Right atrium auricular region (tissue), 2 donors: ENCODE results near the gene GRM7. TPM values are rescaled to one million over a fixed set of nuclear protein-coding genes. Genes with fewer than 3 reads are reported as not detected.

Experiments
- DNase-seq: peaks from one replicate; pipeline ENCODE4 v3.0.0-alpha.2; 2019; ENCODE audit warnings: low spot score
- H3K27ac ChIP-seq, 2 donors: fragments of 200-600 bp; sonication (generic); 1 replicate in 1 of 2; 2 replicates in 1 of 2; pipeline ENCODE4 v1.5.1; 2016 to 2019
- H3K27me3 ChIP-seq, 2 donors: fragments of 200-600 bp; sonication (generic); one replicate each; pipeline versions ENCODE4 v1.5.1 to v1.6.0; 2017 to 2019
- H3K36me3 ChIP-seq: fragments of 200-600 bp; sonication (generic); one replicate; pipeline ENCODE4 v1.5.1; 2016
- H3K4me1 ChIP-seq, 2 donors: fragments of 200-600 bp; sonication (generic); one replicate each; pipeline versions ENCODE4 v1.5.1 to v1.6.0; 2017 to 2019
- H3K4me3 ChIP-seq, 2 donors: fragments of 200-600 bp; sonication (generic); 1 replicate in 1 of 2; 2 replicates in 1 of 2; pipeline ENCODE4 v1.5.1; 2017 to 2019; ENCODE audit warnings: mild to moderate bottlenecking in 1 of 2, moderate library complexity in 1 of 2
- H3K9me3 ChIP-seq, 2 donors: fragments of 200-600 bp; sonication (generic); one replicate each; pipeline ENCODE4 v1.5.1; 2019
- CTCF ChIP-seq, 2 donors: fragments of 200-600 bp; sonication (generic); IDR thresholded peaks; one replicate each; pipeline ENCODE4 v1.5.1; 2019; ENCODE audit warnings: antibody characterized with exemption in 2 of 2
- total RNA-seq, 2 donors: library from RNA; depleted of rRNA; stranded (reverse); fragments of >200 nt; gene quantifications; one replicate each; pipeline ENCODE4 v1.1.0, GENCODE V29; 2016

Gene GRM7
- total RNA-seq, 2 donors from 2014 or later = not detected

GRCh38 chr3:7788881-7789280, 928.0 kb downstream of the GRM7 start:
- no peak for DNase-seq
- Histone ChIP-seq H3K4me1 (no peaks in the 10 kb centered on the region), H3K27me3 (no peaks in the 10 kb centered on the region), H3K27ac (no peak overlapping the region), H3K4me3 (no peak overlapping the region), H3K9me3 (no peaks in the 10 kb centered on the region), H3K36me3 (no peaks in the 10 kb centered on the region)
- TF ChIP-seq CTCF (IDR thresholded peaks at IDR 0.05) = no peak

GRCh38 chr3:7789324-7789723, 928.4 kb downstream of the GRM7 start:
- TF ChIP-seq CTCF (IDR thresholded peaks at IDR 0.05) = no peak
- Histone ChIP-seq H3K4me1 (no peaks in the 10 kb centered on the region), H3K27ac (no peak overlapping the region), H3K9me3 (no peaks in the 10 kb centered on the region), H3K36me3 (no peaks in the 10 kb centered on the region), H3K27me3 (no peaks in the 10 kb centered on the region), H3K4me3 (no peak overlapping the region)
- DNase-seq = no peak

DNA sequence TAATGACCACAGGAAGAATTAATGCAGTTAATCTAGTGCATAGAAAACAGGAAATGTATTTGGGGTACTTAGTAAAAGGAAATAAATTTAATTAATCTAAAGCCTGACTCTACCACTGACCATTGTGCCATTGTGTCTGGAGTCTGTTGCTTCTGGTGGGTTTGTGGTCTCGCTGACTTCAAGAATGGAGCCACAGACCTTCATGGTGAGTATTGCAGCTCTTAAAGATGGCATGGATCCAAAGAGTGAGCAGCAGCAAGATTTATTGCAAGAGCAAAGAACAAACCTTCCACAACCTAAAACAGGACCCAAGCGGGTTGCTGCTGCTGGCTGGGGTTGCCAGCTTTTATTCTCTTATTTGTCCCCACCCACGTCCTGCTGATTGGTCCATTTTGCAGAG, 929.2 kb downstream of the GRM7 start:
- H3K27me3 ChIP-seq = no peaks in the 10 kb centered on the region
- H3K27ac ChIP-seq = no peak overlapping the region
- no peaks in the 10 kb centered on the region for H3K4me1 ChIP-seq
- H3K9me3 ChIP-seq = no peaks in the 10 kb centered on the region
- no peak for TF ChIP-seq CTCF (IDR thresholded peaks at IDR 0.05)
- no peak for DNase-seq
- no peaks in the 10 kb centered on the region for H3K36me3 ChIP-seq
- H3K4me3 ChIP-seq = no peak overlapping the region
